ENCODE results near the gene CCDC69.
A peak's percentile ranks its signal among the peaks of the same experiment; 100 is the strongest.

CCDC69 gene

DNA sequence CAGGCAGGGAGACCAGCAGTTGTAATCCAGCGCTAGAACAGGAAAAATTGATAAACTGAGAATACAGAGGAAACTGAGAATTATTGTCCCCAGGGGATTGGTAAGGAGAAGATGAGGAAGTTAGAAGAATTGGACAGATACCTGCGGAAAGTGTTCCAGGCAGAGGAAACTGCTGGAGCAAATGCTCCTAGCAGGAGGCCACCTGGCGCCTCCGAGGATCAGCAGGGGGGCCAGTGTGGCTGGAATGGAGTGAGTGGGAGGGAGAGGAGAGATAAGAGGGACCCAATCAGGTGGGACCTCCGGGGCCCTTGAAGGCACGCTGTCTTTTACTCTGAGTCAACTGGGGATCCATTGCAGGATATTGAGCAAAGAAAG, 65.6 kb downstream of the CCDC69 start:
- no peak for DNase-seq

DNA sequence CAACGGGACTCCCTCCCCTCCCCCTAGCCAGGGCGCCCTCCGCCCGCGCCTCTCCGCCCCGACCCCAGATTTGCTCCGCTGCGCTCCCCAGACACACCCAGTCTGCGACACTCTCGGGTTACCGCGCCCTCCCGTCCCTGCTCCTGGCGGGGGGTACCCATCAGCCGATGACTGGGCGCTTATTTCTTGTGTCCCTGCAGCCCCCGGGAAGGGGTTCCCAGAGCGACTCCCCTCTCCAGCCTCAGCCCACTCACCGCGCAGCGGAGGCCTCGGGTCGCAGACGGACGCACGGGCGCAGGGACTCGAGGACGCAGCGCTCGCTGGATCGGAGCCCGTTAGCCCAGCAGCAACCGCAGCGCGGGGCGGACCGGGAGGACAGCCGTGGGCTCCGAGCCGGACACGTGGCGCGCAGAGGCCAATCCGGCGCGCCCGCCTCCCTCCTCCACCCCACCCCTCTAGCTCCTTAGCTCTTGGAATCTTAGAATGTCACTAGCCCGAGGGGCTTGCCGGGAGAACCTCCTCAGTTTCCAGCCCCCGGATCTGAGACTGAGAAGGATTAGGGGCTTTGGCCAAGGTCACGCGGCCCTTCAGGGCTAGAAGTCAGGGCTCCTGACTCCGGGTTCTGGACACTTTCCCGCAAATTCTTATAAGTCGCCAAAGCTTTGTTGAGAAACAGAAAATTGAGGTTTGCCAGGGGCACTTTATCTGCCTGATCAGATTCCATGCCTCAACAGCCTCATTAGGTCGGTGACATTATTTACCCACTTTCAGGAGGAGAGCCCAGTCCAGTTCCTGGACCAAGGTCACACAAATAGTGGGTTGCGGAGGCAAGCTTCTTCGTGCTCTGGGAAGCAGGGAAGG, 66.2 kb downstream of the CCDC69 start, which contains the start of gene ANXA6:
Gene ANXA6, minus strand, starts transcription at position 354 of the 861 bp plus-strand sequence. CDS start 9,878 bp downstream, outside the sequence.
- peak; percentile 16 to 47 (median 31) for DNase-seq

DNA sequence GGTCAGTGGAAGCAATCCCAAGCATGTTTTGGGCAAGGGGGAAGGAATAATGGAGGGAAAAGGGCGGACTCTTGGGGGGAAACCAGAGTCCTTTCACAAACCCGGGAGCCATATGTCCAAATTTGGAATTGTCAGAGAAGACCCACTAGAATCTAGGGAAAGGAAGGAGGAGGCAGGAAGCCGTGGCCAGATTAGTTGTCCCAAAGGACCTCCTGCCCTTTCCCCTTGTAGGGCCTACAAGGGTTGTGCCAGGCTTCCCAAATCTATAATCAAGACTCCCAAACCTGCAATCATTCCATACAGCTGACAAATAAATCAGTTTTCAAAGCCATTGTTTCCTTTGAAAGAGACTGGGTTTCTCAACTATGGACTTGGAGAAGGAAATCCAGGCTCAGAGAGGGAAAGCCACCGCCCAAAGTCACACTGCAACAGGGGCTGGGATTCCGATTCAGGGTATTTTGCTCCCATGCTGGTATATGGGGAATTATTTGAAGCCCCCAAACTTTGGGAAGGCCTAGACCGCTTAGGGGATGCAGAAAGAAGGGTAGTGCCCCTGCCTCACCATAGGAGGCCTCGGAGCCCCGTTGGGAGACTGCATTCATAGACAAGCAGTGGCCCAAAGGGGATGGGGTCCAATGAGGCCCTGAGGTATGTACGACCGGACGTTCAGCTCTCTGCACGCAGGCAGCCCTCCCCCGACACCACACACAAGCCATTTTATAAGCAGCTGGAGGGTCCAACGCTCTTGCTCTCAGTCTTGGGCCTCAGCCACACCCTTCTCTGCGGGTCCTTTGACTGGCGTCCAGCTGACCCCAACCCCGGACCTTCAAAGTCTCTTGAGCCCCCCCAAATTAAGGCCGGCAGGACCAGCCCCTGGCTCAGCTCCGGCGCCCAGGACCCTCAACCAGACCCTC, 67.1 kb downstream of the CCDC69 start:
- no peak for DNase-seq

DNA sequence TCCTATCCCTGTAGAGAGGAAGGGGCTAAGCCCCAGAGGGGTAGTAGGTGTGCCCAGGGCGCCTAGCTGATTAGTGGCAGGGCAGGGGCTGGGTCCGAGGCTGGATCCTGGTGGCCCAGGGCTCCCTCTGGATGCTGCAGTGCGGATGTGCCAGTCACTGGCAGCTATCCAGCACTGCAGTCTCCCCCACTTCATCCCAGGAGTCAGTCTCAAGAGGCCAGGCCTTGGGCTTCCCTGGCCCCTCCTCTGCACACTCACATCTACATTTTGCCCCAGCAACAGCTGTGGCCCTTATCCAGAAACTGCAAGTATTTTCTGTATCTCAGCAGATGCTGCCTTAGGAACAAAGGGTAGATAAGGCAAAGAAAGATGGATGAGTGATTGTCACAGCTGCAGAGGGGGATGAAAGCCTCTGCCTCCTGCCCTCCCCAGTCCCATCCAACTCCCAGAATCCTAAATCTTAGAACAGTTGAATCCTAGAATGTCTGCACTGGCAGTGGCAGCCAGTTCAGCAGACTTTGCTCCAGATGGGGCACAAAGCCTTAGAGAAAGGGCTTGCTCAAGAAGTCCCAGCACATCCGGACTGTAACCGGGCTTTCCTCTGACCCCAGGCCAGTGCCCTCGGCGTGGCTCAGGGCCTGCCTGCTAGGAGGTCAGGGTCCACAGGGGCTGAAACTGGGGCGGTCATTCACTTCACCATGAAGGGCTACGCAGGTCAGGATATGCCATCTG, 68.0 kb downstream of the CCDC69 start:
- DNase-seq = no peak

DNA sequence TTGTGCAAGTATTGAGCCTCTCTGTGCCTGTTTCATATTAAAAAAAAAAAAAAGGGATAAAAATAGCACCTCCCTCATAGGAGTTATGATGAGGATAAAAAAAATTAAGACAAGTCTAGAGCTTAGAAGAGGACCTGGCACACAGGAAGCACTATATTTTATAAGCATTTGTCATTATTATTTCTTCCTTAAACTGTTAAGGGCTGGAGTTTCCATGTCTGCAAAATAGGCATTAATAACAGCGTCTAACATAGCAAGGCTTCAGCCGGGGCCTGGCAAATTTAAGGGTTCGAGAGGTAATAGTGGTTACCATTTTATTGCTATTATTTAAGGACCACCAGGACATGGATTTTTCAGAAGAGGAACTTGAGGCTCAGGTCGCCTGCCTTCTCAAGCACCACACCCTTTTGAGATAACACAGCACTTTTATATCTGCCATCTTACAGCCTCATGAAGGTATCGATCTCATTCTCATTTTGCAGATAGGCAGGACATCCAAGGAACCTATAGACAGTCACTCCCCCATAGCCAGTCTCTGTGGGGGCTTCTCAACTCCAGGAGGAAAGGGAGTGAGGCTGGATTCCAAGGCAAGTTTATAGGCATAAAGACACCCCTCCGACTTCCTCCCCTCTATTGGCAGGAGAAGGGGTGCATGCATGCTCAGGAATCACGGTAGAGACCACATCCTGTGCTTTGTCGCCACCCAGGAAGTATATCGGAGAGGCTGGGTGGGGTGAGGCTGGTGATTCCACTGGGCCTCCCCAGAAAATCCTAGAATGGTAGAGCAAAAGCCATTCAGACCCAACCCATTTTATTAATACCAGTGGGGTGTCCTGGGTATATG, 68.7 kb downstream of the CCDC69 start:
- DNase-seq = peak in 2 of 4 experiments; percentile 27 to 40

DNA sequence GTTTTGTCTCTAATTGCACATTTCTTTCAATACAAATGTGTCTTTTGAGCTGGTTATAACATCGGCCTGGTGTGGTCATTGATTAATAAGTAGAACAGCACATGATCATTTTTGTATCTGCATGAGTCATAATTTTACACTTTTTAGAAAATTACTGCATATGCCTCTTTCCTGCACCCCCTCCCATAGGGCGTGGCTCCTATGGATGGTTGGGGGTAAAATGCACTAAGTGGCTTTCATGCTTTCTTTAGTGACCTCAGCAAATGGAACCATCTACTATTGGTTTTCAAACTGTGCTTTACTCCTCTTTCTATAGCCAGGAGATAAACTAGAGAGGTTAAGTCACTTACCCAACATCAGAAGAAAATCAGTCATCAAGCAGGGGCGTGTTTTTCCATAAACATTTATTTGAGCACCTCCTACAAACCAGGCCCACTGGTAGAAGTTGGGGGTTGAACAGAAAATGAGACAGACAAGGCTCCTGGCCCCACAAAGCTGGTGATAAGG, 70.1 kb downstream of the CCDC69 start:
- DNase-seq = no peak

DNA sequence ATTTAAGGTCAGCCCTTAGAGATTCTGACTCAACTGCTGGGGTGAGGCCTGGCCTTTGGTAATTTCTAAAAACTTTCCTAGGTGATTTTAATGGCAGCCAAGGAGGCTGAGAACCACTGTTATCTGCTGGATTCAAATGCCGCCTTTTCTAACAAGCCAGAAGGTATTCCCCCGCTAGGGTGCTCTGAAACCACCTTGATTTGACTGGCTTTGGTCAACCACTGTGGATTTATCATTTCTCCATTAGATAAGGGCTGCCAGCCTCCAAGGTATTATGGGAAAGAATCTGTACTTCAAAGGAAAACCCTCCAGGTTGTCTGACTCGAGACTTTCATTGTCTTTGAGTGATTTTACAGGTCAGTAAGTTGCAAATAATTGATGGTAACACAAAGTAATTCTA, 70.6 kb downstream of the CCDC69 start:
- no peak for DNase-seq

DNA sequence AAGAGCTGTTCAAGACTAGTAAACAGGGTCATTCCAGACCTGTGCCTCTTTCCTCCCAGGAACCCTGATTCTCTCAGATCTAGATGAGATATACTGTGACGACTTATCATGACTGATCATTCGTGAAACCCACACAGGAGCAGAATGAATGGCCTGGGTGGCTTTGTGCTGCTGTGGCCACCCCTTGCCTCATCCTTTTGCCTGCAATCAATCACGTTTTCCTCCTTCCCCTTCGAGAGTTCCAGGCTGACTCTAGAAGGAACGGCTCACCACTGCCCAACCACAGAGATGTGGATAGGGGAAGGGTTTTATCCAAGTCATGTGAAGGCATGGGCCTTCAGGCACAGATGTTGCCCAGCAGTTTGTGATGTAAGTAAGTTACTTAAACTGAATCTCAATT, 72.1 kb downstream of the CCDC69 start:
- DNase-seq = no peak

DNA sequence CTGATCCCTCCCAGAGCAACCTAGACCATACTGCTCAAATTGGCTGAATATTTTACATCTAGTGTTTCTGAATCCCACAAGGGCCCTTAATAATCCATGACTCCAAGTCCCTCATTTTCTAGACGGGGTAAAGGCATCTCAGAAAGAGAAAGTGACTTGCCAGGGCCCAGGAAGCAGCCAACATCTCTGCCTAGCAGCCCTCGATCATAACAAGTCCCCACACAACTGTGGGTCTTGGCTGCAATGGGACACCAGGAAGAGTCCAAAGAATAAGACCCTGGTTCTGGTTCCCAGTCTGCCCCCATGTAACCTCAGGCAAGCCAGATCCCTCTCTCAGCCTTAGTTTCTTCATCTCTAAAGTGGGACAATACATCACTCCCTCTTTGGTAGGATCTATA, 72.6 kb downstream of the CCDC69 start:
- no peak for DNase-seq

DNA sequence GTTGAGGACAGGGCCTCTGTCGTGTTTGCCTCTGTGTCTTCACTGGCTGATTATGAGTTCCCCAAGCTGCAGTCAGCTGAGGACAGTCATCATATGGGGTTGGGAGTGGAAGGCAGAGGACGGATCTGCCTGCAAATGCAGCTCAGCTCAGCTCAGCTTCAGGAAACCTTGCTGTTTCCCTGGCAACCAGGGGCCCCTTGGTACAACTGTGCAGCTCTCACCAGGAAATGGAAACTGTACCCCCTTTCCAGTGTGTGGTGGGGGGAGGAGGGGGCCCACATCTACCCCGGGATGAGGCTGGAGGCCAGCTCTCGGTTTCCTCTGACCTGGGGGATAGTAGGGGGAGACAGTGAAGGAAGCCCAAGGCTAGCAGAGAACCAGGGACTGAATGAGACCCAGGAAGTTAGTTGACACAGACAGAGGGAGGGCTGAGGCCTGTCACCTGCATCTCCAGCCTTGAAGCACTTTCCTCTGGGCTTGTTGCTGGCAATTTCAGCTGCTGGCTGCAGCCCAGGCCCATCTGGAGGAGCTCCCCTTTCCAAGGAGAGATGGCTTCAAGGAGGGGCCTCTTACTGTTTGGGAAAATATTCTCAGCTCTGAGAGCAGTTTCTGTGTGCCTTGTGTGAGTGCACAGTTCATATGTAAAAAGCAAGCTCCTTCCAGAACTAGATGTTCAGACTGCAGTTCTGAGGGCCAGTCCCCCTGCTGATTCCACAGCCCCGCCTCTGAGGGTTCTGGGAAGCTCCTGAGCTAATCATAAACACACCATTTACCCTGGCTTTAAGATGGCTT, 73.2 kb downstream of the CCDC69 start:
- peak in 2 of 4 experiments; percentile 44 to 65 for DNase-seq

DNA sequence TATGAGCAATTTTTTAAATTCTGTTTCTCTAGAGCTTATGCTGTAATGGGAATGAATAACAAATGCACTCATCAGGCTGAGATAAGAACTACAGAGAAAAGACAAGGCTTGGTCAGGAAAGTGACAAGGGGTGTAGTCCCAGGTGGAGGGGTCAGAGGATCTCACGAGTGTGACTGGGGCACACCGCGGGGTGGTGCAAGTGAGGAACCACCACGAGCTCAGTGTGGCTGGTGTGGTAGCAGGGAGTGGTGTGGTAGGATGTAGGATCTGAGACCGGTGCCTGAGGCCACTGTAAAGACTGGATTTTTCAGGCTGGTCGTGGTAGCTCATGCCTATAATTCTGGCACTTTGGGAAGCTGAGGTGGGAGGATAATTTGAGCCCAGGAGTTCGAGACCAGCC, 75.3 kb downstream of the CCDC69 start:
- no peak for DNase-seq

DNA sequence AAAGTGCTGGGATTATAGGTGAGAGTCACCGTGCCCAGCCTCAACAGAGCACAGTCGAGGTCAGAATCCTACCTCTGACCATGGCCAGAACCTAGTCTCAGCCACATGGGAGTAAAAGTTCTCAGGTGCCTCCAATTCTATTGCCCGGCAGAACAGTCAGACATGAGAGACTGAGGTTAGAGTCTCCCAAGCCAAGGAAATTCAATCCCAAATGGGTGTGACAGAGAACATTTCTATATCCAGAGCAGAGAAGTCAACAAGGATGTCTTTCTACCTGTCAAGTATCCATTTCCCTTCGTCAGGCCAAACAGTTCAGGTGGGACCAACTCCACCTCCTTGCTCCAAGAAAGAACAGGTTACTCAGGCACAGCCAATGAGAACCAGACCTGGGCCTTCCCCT, 76.9 kb downstream of the CCDC69 start:
- DNase-seq = no peak

DNA sequence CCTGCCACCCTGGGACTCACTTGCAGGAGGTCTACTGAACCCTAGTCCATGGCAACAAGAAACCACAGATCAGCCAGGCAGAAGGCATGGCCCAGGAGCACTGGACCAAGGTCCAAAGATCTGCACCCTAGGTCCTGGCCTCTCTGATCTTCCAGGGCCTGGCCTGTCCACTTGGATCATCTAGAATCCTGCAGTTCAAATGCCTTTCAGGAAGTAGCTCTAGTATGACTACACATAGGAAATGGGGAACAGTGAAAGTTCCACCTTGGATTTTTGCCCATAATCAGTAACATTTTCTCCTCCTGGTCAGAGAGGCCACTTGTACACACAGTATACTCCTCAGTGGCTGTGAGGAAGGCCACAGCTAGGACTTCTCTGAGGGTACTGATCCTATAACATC, 77.8 kb downstream of the CCDC69 start:
- DNase-seq = no peak

DNA sequence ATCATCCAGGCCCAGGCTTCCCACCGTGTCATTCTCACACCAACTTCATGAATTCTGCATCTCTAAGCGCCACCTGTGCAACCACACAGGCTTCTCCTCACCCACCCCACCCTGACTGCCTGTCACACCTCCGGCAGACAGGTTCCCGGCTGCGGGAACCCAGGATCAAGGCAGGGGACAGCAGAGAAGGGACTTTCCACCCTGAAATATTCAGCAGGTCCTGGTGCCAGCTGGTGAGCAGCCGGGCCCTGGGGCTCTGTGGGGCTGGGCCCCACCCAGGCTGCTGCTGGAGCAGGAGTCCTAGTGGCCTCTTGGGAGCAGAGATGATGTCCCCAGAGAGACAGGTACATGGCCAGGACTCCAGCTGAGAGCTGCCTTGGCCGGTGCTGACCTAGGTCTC, 79.0 kb downstream of the CCDC69 start:
- DNase-seq = no peak

DNA sequence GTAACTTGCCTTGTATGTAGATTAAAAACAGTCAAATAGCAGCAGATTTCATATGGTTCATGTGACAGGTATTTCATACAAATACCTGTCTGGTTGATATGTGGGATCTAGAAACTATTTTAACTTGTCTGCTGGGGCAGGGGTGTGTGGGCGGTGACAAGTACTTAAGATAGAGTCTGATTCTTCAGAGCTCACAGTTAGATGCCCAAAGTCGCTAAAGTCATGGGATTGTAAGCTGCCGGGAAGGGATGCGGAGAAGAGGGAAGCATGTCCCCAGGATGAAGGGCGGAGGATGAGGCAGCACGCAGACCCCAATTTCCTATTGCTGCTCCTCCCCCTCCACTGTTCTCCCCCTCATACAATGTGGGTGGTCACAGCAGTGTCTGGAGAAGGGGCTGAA, 79.6 kb downstream of the CCDC69 start:
- no peak for DNase-seq

DNA sequence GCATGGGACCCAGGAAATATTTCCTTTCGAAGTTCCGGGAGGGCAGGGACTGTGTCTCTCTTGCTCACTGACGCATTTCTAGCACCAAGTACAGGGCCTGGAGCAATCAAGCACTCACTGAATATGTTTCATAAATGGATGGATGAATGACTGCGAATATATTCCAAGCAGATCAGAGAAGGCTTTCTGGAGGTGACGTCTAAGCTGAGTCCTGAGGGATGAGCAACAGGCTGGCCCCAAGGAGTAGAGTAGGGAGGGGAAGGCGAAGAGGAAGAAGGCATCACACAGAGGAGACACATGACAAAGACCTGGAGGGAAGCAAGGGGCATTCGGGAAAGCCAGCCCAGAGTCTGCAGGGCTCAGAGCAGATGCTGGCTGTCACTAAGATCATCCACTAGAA, 80.2 kb downstream of the CCDC69 start:
- DNase-seq = no peak

DNA sequence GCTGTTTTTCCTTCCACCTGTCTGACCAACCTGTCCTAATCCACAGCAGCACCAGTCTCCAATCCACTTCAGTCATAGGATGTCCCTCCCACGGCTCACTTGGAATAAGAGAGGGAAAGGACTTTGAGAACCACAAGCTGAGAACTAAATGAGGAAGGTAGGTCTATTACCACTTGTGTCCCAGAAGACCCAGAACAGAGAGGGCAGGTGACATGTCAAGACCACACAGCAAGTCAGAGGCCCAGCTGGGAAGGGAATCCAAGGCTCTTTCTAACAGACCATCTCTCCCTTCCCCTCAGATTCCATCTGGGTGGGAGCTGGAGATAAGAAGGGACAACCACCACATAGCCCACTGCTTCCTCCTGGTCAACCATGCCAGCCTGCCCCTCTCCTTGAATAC, 81.0 kb downstream of the CCDC69 start:
- DNase-seq = no peak

DNA sequence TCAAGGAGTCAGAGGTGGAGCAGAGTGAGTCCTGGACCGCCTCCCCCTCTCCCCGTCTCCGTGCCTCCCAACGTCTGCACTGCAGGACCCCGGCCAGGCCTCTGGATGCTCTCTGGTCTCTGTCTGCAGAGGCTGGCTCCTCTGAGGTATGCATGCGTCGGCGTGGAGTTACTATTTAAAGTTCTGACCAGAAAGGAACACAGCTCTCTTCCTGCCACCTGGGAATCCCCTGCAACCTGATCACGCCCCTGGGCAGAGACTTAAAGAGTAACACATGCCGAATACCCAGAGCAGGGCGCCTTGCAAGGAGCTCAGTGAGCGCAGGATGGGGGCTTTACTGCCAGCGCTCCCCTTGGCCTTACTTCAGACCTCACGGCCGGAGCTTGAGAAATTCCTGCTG, 82.4 kb downstream of the CCDC69 start:
- DNase-seq = peak in 1 of 4 experiments; percentile 11

DNA sequence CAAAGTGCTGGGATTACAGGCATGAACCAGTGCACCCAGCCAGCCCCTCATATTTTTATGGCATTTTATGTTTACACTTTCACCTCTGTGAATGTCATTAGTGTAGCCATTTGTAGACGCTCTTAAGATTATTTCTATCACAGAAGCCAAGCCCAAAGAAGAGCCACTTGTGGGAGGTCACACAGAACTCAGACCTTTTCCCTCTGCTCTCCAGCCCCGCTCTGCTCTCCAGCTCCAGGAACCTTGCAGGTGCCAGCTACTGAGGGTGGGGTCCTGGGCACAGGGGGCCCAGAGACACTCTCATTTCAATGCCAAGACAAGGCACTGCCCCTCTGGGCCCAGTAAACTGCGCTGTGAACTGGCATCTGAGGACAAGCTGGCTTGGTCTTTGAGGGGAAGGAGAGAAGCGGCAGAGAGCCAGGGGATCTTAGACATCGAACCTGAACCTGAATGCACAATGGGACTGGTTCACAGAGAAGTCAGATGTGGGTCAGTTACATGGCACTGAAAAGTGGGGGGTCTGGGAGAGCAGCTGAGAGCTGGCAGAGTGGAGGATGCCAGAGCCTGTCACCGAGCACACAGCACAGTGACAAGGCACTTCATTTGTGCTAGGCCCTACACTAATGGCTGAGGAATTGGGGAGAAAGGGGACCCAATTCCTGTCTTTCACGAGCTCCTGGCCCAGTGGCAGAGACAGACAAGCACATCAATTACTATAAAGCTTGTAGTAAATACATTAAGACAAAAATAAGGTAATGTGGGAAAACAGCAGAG, 83.0 kb downstream of the CCDC69 start:
- DNase-seq = no peak

DNA sequence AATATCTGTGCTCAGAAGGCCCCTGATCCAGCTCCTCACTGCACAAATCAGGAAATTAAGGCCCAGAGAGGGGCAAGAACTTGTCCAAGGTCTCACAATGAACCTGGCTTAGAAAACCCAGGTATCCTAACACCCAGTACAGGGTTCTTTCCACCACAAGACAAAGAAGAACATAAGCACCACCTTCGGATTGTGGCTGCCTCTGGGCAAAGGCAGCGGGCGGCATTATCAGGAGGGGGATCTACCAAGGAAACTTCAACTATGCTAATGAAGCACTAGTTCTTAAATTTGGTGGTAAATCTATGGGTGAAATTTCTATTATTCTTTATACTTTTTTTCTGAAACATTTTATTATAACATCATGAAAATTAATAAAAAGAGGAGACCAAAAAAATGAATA, 84.2 kb downstream of the CCDC69 start:
- DNase-seq = no peak

Data from activated CD4-positive, CD25-positive, alpha-beta regulatory T cell (primary cell).